ENCODE data around the gene NEU1.

DNA sequence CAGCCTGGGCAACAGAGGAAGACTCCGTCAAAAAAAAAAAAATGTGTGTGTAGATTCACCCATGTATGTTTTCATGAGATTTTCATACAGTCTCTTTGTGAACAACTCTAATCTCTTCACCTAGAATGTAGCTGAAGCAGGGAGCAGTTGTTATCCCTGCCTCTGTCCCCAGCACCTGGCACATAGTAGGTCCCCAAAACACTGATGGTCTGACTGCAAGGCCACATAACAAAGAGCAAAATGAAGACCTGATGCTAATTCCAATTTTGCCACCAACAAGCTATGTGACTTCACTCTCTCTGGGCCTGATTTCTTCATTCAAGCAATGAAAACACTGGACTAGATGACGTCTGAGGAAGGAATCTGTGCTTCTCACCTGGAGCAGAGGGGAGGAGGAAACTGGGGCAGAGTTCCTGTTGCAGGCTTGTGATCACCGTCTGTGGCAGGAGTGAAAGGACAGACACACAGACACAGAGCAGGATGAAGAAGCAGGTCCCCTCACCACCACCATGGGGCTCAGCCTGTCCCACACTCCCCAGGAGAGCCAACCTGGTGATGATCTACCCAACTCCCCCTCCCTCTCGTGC lies 11.6 kb upstream of the NEU1 start:
- peak in 1 of 2 donors; percentile 15 for TF ChIP-seq POLR2A (IDR thresholded peaks at IDR 0.05)
- TF ChIP-seq, protein P1, sequence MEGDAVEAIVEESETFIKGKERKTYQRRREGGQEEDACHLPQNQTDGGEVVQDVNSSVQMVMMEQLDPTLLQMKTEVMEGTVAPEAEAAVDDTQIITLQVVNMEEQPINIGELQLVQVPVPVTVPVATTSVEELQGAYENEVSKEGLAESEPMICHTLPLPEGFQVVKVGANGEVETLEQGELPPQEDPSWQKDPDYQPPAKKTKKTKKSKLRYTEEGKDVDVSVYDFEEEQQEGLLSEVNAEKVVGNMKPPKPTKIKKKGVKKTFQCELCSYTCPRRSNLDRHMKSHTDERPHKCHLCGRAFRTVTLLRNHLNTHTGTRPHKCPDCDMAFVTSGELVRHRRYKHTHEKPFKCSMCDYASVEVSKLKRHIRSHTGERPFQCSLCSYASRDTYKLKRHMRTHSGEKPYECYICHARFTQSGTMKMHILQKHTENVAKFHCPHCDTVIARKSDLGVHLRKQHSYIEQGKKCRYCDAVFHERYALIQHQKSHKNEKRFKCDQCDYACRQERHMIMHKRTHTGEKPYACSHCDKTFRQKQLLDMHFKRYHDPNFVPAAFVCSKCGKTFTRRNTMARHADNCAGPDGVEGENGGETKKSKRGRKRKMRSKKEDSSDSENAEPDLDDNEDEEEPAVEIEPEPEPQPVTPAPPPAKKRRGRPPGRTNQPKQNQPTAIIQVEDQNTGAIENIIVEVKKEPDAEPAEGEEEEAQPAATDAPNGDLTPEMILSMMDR (IDR thresholded peaks at IDR 0.05): no peak

All from thyroid gland (tissue), 4 donors.